OCI-LY1 (cell line): ENCODE data around the gene MCEMP1.
A peak's percentile ranks its signal among the peaks of the same experiment; 100 is the strongest.

ENCODE experiments used
- H2AFZ ChIP-seq: fragments of 200-600 bp; sonication (generic), shearing (Covaris generic); 2 replicates; pipeline ENCODE4 v1.6.0; 2014; ENCODE audit warnings: antibody characterized with exemption, mild to moderate bottlenecking, low read length
- H3F3A ChIP-seq: fragments of 200-600 bp; sonication (generic), shearing (Covaris generic); 2 replicates; pipeline ENCODE4 v1.6.0; 2014; ENCODE audit warnings: mild to moderate bottlenecking, antibody characterized with exemption, low read length, moderate library complexity; ENCODE audit not compliant: insufficient read depth
- H3K27ac ChIP-seq: fragments of 200-600 bp; sonication (generic); 2 replicates; pipeline ENCODE4 v1.5.1; 2014; ENCODE audit warnings: low read length, mixed run types, mild to moderate bottlenecking, low read depth; ENCODE audit not compliant: poor library complexity, severe bottlenecking
- H3K27me3 ChIP-seq: fragments of 200-600 bp; sonication (generic); 2 replicates; pipeline ENCODE4 v1.6.0; 2014; ENCODE audit warnings: antibody characterized with exemption, mild to moderate bottlenecking, low read length, moderate library complexity; ENCODE audit not compliant: insufficient read depth
- H3K36me3 ChIP-seq: fragments of 200-600 bp; sonication (generic); 2 replicates; pipeline ENCODE4 v1.6.1; 2014; ENCODE audit warnings: mild to moderate bottlenecking, antibody characterized with exemption, low read length, moderate library complexity, mixed read lengths; ENCODE audit not compliant: insufficient read depth
- H3K4me1 ChIP-seq: fragments of 200-600 bp; sonication (generic); 2 replicates; pipeline ENCODE4 v1.5.1; 2014; ENCODE audit warnings: mild to moderate bottlenecking, low read length, moderate library complexity; ENCODE audit not compliant: insufficient read depth, severe bottlenecking
- H3K4me2 ChIP-seq: fragments of 200-600 bp; sonication (generic), shearing (Covaris generic); 2 replicates; pipeline ENCODE4 v1.6.1; 2014; ENCODE audit warnings: low read length
- H3K4me3 ChIP-seq: fragments of 200-600 bp; sonication (generic); 2 replicates; pipeline ENCODE4 v1.5.1; 2014; ENCODE audit warnings: low read length, low read depth, mild to moderate bottlenecking, mixed read lengths; ENCODE audit not compliant: poor library complexity, severe bottlenecking
- H3K79me2 ChIP-seq: fragments of 200-600 bp; shearing (Covaris generic); 2 replicates; pipeline ENCODE4 v1.6.1; 2016; ENCODE audit warnings: mixed run types, low read length, mixed read lengths; ENCODE audit not compliant: insufficient read depth
- H3K9ac ChIP-seq: fragments of 200-600 bp; sonication (generic), shearing (Covaris generic); 2 replicates; pipeline ENCODE4 v1.6.1; 2014; ENCODE audit warnings: mild to moderate bottlenecking, low read length, mixed read lengths
- H3K9me2 ChIP-seq: fragments of 200-600 bp; sonication (generic), shearing (Covaris generic); 2 replicates; pipeline ENCODE4 v1.6.1; 2014; ENCODE audit warnings: low read depth, mild to moderate bottlenecking, low read length, mixed read lengths
- H3K9me3 ChIP-seq: fragments of 200-600 bp; shearing (Covaris generic); 2 replicates; pipeline ENCODE4 v1.6.1; 2014; ENCODE audit warnings: low read length, mixed read lengths
- H4K20me1 ChIP-seq: fragments of 200-600 bp; sonication (generic), shearing (Covaris generic); 2 replicates; pipeline ENCODE4 v1.6.0; 2016; ENCODE audit warnings: mild to moderate bottlenecking, low read length; ENCODE audit not compliant: insufficient read depth
- EZH2 ChIP-seq: fragments of 200-600 bp; sonication (generic), shearing (Covaris generic); IDR thresholded peaks from 2 replicates; pipeline ENCODE4 v1.8.0; 2017; ENCODE audit warnings: borderline replicate concordance, mixed run types, mild to moderate bottlenecking, antibody characterized with exemption, low read length, moderate library complexity, mixed read lengths
- TF ChIP-seq, protein P1 (sequence below): fragments of 200-600 bp; sonication (generic), shearing (Covaris generic); IDR thresholded peaks from 2 replicates; pipeline ENCODE4 v1.5.1; 2017; ENCODE audit warnings: mild to moderate bottlenecking, antibody characterized with exemption, low read length, moderate library complexity, mixed read lengths

MCEMP1 gene

DNA sequence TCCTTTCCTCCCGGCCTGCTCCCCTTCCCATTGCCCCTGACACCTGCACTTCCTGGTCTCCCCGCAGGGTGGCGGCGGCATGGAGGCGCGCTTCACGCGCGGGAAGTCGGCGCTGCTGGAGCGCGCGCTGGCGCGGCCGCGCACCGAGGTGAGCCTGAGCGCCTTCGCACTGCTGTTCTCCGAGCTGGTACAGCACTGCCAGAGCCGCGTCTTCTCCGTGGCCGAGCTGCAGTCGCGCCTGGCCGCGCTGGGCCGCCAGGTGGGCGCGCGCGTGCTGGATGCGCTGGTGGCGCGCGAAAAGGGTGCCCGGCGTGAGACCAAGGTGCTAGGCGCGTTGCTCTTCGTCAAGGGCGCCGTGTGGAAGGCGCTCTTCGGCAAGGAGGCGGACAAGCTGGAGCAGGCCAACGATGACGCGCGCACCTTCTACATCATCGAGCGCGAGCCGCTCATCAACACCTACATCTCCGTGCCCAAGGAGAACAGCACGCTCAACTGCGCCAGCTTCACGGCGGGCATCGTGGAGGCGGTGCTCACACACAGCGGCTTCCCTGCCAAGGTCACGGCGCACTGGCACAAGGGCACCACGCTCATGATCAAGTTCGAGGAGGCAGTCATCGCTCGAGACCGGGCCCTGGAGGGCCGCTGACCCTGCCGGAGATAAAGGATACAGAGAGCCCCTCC, 5.4 kb downstream of the MCEMP1 start:
- Histone ChIP-seq H3K27me3 (no peaks in the 10 kb centered on the region), H3K9me3 (no peaks in the 10 kb centered on the region), H3F3A (no peaks in the 10 kb centered on the region), H3K27ac (no peak overlapping the region), H3K4me1 (peaks cover 21% of the 10 kb centered on the region), H3K36me3 (peaks cover 16% of the 10 kb centered on the region), H2AFZ (no peak overlapping the region), H3K79me2 (no peaks in the 10 kb centered on the region), H4K20me1 (no peaks in the 10 kb centered on the region), H3K4me3 (no peak overlapping the region), H3K9ac (no peak overlapping the region), H3K4me2 (peak overlapping the region; percentile 93; the same call in 1 of the 2 replicates), H3K9me2 (no peaks in the 10 kb centered on the region)
- TF ChIP-seq, protein P1, sequence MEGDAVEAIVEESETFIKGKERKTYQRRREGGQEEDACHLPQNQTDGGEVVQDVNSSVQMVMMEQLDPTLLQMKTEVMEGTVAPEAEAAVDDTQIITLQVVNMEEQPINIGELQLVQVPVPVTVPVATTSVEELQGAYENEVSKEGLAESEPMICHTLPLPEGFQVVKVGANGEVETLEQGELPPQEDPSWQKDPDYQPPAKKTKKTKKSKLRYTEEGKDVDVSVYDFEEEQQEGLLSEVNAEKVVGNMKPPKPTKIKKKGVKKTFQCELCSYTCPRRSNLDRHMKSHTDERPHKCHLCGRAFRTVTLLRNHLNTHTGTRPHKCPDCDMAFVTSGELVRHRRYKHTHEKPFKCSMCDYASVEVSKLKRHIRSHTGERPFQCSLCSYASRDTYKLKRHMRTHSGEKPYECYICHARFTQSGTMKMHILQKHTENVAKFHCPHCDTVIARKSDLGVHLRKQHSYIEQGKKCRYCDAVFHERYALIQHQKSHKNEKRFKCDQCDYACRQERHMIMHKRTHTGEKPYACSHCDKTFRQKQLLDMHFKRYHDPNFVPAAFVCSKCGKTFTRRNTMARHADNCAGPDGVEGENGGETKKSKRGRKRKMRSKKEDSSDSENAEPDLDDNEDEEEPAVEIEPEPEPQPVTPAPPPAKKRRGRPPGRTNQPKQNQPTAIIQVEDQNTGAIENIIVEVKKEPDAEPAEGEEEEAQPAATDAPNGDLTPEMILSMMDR: no peak
- TF ChIP-seq EZH2: no peak

DNA sequence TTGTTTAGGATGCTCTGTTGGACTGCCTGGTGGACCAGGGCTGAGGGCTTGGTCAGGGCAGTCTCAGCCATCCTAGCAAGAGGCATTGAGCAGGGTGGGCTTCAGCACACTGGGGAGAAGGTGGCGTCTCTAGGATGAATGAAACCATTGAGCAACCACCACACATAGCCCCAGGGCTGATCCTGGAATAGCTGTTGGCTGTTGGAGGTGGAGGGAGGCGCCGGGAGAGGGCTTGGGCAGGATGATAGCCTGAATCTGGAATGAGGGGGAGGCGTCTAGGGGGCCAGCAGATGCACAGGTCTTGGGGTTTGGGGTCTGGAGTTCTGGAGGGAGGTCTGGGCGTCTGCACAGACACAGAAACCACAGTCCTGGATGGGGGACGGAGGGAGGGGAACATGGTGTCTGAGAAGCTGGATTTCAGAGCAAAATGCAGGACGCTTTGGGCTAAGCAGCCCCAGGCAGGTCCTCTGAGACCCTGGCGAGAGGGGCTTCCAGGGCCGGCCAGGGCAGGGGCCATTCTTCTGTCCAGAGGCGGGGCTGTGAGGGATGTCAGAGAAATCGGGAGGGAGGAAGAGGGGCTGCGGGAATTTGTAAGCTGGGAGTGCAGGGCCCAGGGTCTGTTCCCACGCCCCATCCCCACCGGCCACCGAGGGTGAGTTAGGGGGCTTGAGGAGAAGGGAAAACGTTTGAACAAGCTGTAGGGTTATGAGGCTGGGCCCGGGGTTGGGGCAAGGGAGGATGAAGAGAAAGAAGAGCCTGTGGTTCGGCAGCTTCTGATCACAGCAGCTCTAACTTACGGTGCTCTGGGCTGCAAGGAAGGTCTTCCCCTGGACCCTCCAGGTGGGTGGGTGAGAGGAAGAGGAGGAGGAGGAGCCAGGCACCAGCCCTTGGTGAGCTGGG, 8.9 kb downstream of the MCEMP1 start:
- Histone ChIP-seq H3K4me3 (no peak overlapping the region), H3K4me1 (peaks cover 5% of the 10 kb centered on the region), H4K20me1 (no peaks in the 10 kb centered on the region), H3F3A (no peaks in the 10 kb centered on the region), H3K9ac (no peak overlapping the region), H3K27ac (no peak overlapping the region), H3K79me2 (no peaks in the 10 kb centered on the region), H3K9me3 (no peaks in the 10 kb centered on the region), H3K4me2 (no peak overlapping the region), H2AFZ (no peak overlapping the region), H3K9me2 (no peaks in the 10 kb centered on the region), H3K36me3 (peaks cover 16% of the 10 kb centered on the region), H3K27me3 (no peaks in the 10 kb centered on the region)
- TF ChIP-seq, protein P1: no peak
- no peak for TF ChIP-seq EZH2

DNA sequence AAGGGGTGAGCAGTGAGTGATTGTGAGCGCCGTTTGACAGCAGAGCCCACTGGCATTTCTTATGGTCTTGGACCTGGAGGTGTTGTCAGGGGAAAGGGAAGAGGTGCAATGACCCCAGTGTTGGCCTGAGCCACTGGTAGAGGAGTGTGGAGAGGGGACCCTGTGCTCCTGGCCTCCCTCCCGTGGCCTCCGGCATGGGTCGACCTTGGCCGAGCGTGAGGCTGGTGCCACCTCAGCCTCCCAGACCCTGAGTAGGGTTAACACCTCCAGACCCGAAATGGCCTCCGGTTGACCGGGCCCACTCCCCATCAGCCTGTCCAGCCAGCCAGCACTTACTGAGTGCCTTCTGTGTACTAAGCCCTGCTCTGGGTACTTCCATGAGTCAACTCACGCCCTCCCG, 10.3 kb downstream of the MCEMP1 start:
- TF ChIP-seq EZH2: no peak
- TF ChIP-seq, protein P1: no peak
- no peaks in the 10 kb centered on the region for H3K79me2 ChIP-seq
- H3K36me3 ChIP-seq: peaks cover 12% of the 10 kb centered on the region
- H3K9me2 ChIP-seq: no peaks in the 10 kb centered on the region
- H3K4me1 ChIP-seq: no peaks in the 10 kb centered on the region
- no peak overlapping the region for H2AFZ ChIP-seq
- no peak overlapping the region for H3K4me2 ChIP-seq
- H3K9ac ChIP-seq: no peak overlapping the region
- no peak overlapping the region for H3K4me3 ChIP-seq
- no peaks in the 10 kb centered on the region for H3F3A ChIP-seq
- no peaks in the 10 kb centered on the region for H3K9me3 ChIP-seq
- H3K27ac ChIP-seq: no peak overlapping the region
- no peaks in the 10 kb centered on the region for H4K20me1 ChIP-seq
- no peaks in the 10 kb centered on the region for H3K27me3 ChIP-seq
